ENCODE data around the gene RPS2. TPM values are rescaled to one million over a fixed set of nuclear protein-coding genes. Genes with fewer than 3 reads are reported as not detected.

RPS2 gene
- total and polyA plus RNA-seq, 2 experiments from 2014 or later = 1,449 to 1,991 TPM

- H3K9me2 ChIP-seq (replicated peaks; ENCODE audit: insufficient read depth) = no peaks in the 10 kb centered on the region
- TF ChIP-seq EZH2phosphoT487 (IDR thresholded peaks at IDR 0.05; ENCODE audit: low read depth, severe bottlenecking, unreplicated experiment) = no peak
- TF ChIP-seq EZH2 (IDR thresholded peaks at IDR 0.05; ENCODE audit: borderline replicate concordance) = no peak
- peaks cover 15% of the 10 kb centered on the region for H3K4me1 ChIP-seq (ENCODE audit: insufficient read depth)
- H3K27ac ChIP-seq = no peak overlapping the region
- H3K4me2 ChIP-seq = no peak overlapping the region
- H3K79me2 ChIP-seq = peaks cover 17% of the 10 kb centered on the region
- H3K36me3 ChIP-seq (replicated peaks; ENCODE audit: insufficient read depth, low read depth) = no peaks in the 10 kb centered on the region
- no peak for DNase-seq (ENCODE audit: low spot score)
- WGBS (ENCODE audit: low lambda C conversion rate, missing lambda C conversion rate) = 98% methylated on average over 25 of the region's 28 CpGs
- no peaks in the 10 kb centered on the region for H3K27me3 ChIP-seq
- H4K20me1 ChIP-seq (ENCODE audit: insufficient read depth, poor library complexity, severe bottlenecking) = peaks cover 18% of the 10 kb centered on the region
- H2AFZ ChIP-seq = no peak overlapping the region
- no peak overlapping the region for H3K4me3 ChIP-seq
- H3K9me3 ChIP-seq (ENCODE audit: low read depth) = no peaks in the 10 kb centered on the region
Measured at GRCh38 chr16:1999866-2000514, 35.4 kb upstream of the RPS2 start.

GRCh38 chr16:1998852-1999801 is 34.5 kb upstream of the RPS2 start:
- H3K79me2 ChIP-seq = peaks cover 8% of the 10 kb centered on the region
- no peak overlapping the region for H3K4me2 ChIP-seq

GRCh38 chr16:1998360-1998835 is 33.8 kb upstream of the RPS2 start:
- Histone ChIP-seq H4K20me1 (ENCODE audit: insufficient read depth, poor library complexity, severe bottlenecking) (peaks cover 7% of the 10 kb centered on the region), H3K9me2 (replicated peaks; ENCODE audit: insufficient read depth) (no peaks in the 10 kb centered on the region), H3K4me3 (no peak overlapping the region), H3K27me3 (no peaks in the 10 kb centered on the region), H2AFZ (no peak overlapping the region), H3K9me3 (ENCODE audit: low read depth) (no peaks in the 10 kb centered on the region), H3K4me1 (ENCODE audit: insufficient read depth) (peaks cover 10% of the 10 kb centered on the region), H3K79me2 (peaks cover 4% of the 10 kb centered on the region), H3K4me2 (no peak overlapping the region), H3K36me3 (replicated peaks; ENCODE audit: insufficient read depth, low read depth) (no peaks in the 10 kb centered on the region), H3K27ac (peak overlapping the region; percentile 53)
- no peak for TF ChIP-seq CTCF (IDR thresholded peaks at IDR 0.05; ENCODE audit: poor library complexity)
- no peak for TF ChIP-seq EZH2phosphoT487 (IDR thresholded peaks at IDR 0.05; ENCODE audit: low read depth, severe bottlenecking, unreplicated experiment)
- TF ChIP-seq EZH2 (IDR thresholded peaks at IDR 0.05; ENCODE audit: borderline replicate concordance) = no peak
- WGBS (ENCODE audit: low lambda C conversion rate, missing lambda C conversion rate) = 94% methylated on average over 27 of the region's 27 CpGs
- DNase-seq (ENCODE audit: low spot score) = no peak

More at GRCh38 chr16:1998852-1999801, 34.5 kb upstream of the RPS2 start:
- no peak overlapping the region for H3K27ac ChIP-seq
- no peaks in the 10 kb centered on the region for H3K36me3 ChIP-seq (replicated peaks; ENCODE audit: insufficient read depth, low read depth)
- H3K4me3 ChIP-seq = no peak overlapping the region
- no peaks in the 10 kb centered on the region for H3K27me3 ChIP-seq
- WGBS (ENCODE audit: low lambda C conversion rate, missing lambda C conversion rate) = 98% methylated on average over 31 of the region's 39 CpGs
- DNase-seq (ENCODE audit: low spot score) = no peak
- no peaks in the 10 kb centered on the region for H3K9me3 ChIP-seq (ENCODE audit: low read depth)
- no peaks in the 10 kb centered on the region for H3K9me2 ChIP-seq (replicated peaks; ENCODE audit: insufficient read depth)
- peaks cover 12% of the 10 kb centered on the region for H4K20me1 ChIP-seq (ENCODE audit: insufficient read depth, poor library complexity, severe bottlenecking)
- no peak overlapping the region for H2AFZ ChIP-seq
- H3K4me1 ChIP-seq (ENCODE audit: insufficient read depth) = peaks cover 12% of the 10 kb centered on the region
- TF ChIP-seq CTCF (IDR thresholded peaks at IDR 0.05; ENCODE audit: poor library complexity) = no peak
- no peak for TF ChIP-seq EZH2phosphoT487 (IDR thresholded peaks at IDR 0.05; ENCODE audit: low read depth, severe bottlenecking, unreplicated experiment)
- TF ChIP-seq EZH2 (IDR thresholded peaks at IDR 0.05; ENCODE audit: borderline replicate concordance) = no peak
